Right atrium auricular region (tissue), 2 donors: ENCODE results near the gene HOXD1. TPM values are rescaled to one million over a fixed set of nuclear protein-coding genes. Genes with fewer than 3 reads are reported as not detected.

Experiments
- DNase-seq: peaks from one replicate; pipeline ENCODE4 v3.0.0-alpha.2; 2019; ENCODE audit warnings: low spot score
- H3K27ac ChIP-seq, 2 donors: fragments of 200-600 bp; sonication (generic); 1 replicate in 1 of 2; 2 replicates in 1 of 2; pipeline ENCODE4 v1.5.1; 2016 to 2019
- H3K27me3 ChIP-seq, 2 donors: fragments of 200-600 bp; sonication (generic); one replicate each; pipeline versions ENCODE4 v1.5.1 to v1.6.0; 2017 to 2019
- H3K36me3 ChIP-seq: fragments of 200-600 bp; sonication (generic); one replicate; pipeline ENCODE4 v1.5.1; 2016
- H3K4me1 ChIP-seq, 2 donors: fragments of 200-600 bp; sonication (generic); one replicate each; pipeline versions ENCODE4 v1.5.1 to v1.6.0; 2017 to 2019
- H3K4me3 ChIP-seq, 2 donors: fragments of 200-600 bp; sonication (generic); 1 replicate in 1 of 2; 2 replicates in 1 of 2; pipeline ENCODE4 v1.5.1; 2017 to 2019; ENCODE audit warnings: mild to moderate bottlenecking in 1 of 2, moderate library complexity in 1 of 2
- H3K9me3 ChIP-seq, 2 donors: fragments of 200-600 bp; sonication (generic); one replicate each; pipeline ENCODE4 v1.5.1; 2019
- CTCF ChIP-seq, 2 donors: fragments of 200-600 bp; sonication (generic); IDR thresholded peaks; one replicate each; pipeline ENCODE4 v1.5.1; 2019; ENCODE audit warnings: antibody characterized with exemption in 2 of 2
- total RNA-seq, 2 donors: library from RNA; depleted of rRNA; stranded (reverse); fragments of >200 nt; gene quantifications; one replicate each; pipeline ENCODE4 v1.1.0, GENCODE V29; 2016

The HOXD1 gene
- total RNA-seq, 2 donors from 2014 or later: not detected

- H3K9me3 ChIP-seq: no peaks in the 10 kb centered on the region
- no peak for DNase-seq
- H3K36me3 ChIP-seq: no peaks in the 10 kb centered on the region
- peaks cover 0 to 23% of the 10 kb centered on the region in 2 donors for H3K4me1 ChIP-seq
- no peak overlapping the region for H3K27ac ChIP-seq
- no peak overlapping the region for H3K4me3 ChIP-seq
- peaks cover 39 to 43% of the 10 kb centered on the region in 2 donors for H3K27me3 ChIP-seq
- TF ChIP-seq CTCF (IDR thresholded peaks at IDR 0.05): no peak
Measured at GRCh38 chr2:176172895-176173566, 15.4 kb upstream of the HOXD1 start.

GRCh38 chr2:176173567-176174381 lies 14.7 kb upstream of the HOXD1 start:
- Histone ChIP-seq H3K4me3 (no peak overlapping the region), H3K4me1 (peaks cover 0 to 25% of the 10 kb centered on the region in 2 donors), H3K9me3 (no peaks in the 10 kb centered on the region), H3K36me3 (no peaks in the 10 kb centered on the region), H3K27ac (no peak overlapping the region), H3K27me3 (peaks cover 45 to 50% of the 10 kb centered on the region in 2 donors)
- TF ChIP-seq CTCF (IDR thresholded peaks at IDR 0.05): no peak
- no peak for DNase-seq

- no peaks in the 10 kb centered on the region for H3K9me3 ChIP-seq
- TF ChIP-seq CTCF (IDR thresholded peaks at IDR 0.05): no peak
- H3K27me3 ChIP-seq: peaks cover 51% of the 10 kb centered on the region in 2 donors
- no peak overlapping the region for H3K4me3 ChIP-seq
- H3K4me1 ChIP-seq: peaks cover 0 to 25% of the 10 kb centered on the region in 2 donors
- DNase-seq: no peak
- no peaks in the 10 kb centered on the region for H3K36me3 ChIP-seq
- no peak overlapping the region for H3K27ac ChIP-seq
Measured at GRCh38 chr2:176174382-176174823, 14.1 kb upstream of the HOXD1 start.

- DNase-seq: peak; percentile 50
- Histone ChIP-seq H3K4me3 (no peak overlapping the region), H3K4me1 (peaks cover 0 to 25% of the 10 kb centered on the region in 2 donors), H3K27me3 (peaks cover 51% of the 10 kb centered on the region in 2 donors), H3K9me3 (no peaks in the 10 kb centered on the region), H3K27ac (no peak overlapping the region), H3K36me3 (no peaks in the 10 kb centered on the region)
- no peak for TF ChIP-seq CTCF (IDR thresholded peaks at IDR 0.05)
Measured at GRCh38 chr2:176174824-176175708, 13.4 kb upstream of the HOXD1 start.

GRCh38 chr2:176175709-176176607 lies 12.5 kb upstream of the HOXD1 start:
- H3K27ac ChIP-seq: no peak overlapping the region
- peaks cover 46% of the 10 kb centered on the region in 2 donors for H3K27me3 ChIP-seq
- TF ChIP-seq CTCF (IDR thresholded peaks at IDR 0.05): no peak
- no peak overlapping the region for H3K4me3 ChIP-seq
- peaks cover 0 to 25% of the 10 kb centered on the region in 2 donors for H3K4me1 ChIP-seq
- H3K36me3 ChIP-seq: no peaks in the 10 kb centered on the region
- DNase-seq: peak; percentile 21
- no peaks in the 10 kb centered on the region for H3K9me3 ChIP-seq
